Stimulated activated CD8-positive, alpha-beta memory T cell treated with anti-CD3 and anti-CD28 coated beads, Interleukin-15, amount 100 ng/mL, for 48 hours (primary cell): ENCODE data around the gene FAM234B.
"Not testable (repeated sequence)": the region's sequence is repeated elsewhere in the genome, so short reads cannot be mapped to it uniquely, and the experiment has no call there.

ENCODE experiments used
- DNase-seq, 2 donors: peaks; one replicate each; pipeline ENCODE4 v3.0.0-alpha.2; 2020; ENCODE audit warnings: low read depth in 2 of 2

The FAM234B gene

DNA sequence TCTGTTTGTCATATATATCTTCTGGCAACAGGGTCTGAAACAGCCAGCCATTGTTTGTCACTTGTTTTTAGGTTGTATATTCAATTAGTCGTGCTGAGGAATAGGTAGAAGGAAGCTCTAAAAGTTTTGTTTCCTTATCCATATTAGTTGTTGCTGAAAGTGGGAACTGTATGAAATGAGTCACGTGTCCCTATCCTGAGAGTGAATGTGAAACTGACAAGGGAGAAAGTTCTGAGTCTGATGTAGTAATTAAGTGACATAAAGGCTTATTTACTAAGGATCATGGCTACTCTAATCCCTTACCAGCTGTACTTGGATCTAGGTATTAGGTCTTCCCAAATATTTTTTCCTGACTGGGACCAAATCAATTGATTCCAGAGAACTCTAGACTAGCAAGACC, 16.4 kb downstream of the FAM234B start:
- no peak for DNase-seq

DNA sequence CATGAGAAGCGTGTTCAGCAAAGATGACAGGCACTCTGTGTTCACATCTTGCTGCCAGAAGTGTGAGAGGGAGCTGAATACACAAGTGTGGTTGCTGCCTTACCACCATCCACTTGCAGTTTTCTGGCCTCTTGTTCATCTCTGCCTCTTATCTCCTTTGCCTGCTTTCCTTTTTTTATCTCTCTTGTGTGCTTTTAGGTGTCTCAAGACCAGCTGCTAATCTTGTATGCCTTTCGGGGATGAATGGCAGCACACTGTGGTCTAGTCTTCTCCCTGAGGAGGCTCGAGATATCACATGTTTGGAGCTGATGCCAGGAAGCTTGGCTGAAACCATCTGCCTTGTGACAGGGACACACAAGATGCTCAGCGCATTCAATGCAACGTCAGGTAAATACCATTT, 17.2 kb downstream of the FAM234B start:
- no peak for DNase-seq

GRCh38 chr12:13062669-13063068, 18.5 kb downstream of the FAM234B start:
- DNase-seq = no peak

DNA sequence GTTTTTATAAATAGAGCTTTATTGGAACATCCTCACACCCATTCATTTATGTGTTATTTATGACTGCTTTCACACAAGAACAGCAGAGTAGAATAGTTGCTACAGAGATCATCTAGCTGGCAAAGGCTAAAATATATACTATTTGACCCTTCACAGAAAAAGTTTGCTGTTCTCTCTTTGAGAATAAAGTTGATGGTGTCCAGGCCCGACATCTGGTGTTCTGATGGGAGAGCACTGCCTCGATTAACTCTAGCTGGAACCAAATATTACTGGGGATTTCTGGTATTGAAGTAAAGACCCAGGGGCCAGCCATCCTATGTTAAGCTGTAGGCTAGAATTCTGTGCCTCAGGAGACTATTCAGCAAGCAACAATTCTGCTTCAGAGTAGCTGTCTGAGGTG, 21.8 kb downstream of the FAM234B start:
- no peak for DNase-seq

DNA sequence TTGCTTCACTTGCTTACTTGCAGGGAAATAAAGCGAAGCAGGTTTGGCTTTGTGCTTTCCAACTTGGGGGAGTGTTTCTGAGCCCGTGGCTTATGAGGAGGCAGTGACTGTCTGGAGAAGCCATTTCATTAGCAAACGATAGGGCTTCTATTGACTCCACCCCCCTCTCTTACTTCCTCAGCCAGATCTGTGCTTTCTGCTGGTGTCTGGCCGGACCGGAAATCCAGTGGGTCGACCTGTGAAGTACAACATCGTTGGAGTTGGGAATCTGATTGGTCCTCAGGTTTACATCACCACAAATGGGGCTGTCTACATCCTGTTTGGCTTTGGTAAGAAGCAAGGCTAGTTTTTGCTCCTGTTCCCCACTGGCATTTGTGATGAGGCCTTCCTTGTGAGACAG, 22.3 kb downstream of the FAM234B start:
- DNase-seq = no peak

- DNase-seq = no peak
Observed at GRCh38 chr12:13067322-13067721, 23.1 kb downstream of the FAM234B start.

GRCh38 chr12:13069380-13069779, 25.2 kb downstream of the FAM234B start:
- DNase-seq = no peak

DNA sequence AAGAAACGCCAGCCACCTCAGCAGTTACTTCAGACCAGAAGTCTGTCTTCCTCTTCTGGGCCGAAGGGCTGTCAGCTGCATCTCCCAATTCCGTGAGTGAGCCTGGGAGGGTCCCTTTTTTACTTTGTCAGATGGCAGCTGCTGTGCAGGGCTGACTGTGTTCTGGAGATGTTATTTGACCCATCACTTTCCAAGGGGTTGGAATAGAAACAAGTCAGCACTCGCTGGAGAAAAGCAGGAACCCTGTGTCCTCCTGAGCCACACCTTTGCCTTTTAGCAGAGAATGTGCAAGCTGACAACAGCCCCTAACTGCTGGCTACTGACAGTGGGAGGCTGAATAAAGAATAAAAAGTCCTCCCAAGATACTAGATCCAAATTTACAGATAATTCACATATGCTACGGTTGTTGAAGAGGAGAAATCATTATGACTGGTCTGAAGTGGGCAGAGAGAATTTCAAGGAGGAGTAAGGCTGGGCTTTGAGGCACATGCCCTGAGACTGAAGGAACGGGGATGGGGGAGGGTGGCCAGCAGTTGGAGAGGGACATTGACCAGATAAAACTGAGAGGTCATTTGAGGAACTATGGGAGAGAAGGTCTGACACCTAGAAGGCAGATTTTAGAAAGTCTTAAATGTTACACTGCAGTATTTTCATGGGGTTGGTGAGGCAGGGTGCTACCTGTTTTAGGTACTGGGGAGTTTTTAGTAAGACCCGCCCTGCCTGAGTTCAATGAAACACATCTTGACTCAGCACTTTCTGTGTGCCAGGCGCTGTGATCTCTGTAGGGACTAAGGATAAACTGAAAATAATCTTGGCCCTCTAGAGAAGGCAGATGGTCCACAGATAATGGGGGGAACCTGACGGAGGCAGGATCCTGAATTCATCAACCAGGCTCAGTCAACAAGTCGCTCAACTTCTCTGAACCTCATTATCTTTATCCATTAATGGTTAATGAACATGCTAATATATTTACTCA, 27.4 kb downstream of the FAM234B start:
- DNase-seq = no peak

- no peak for DNase-seq
Observed at GRCh38 chr12:13073173-13073572, 29.0 kb downstream of the FAM234B start.

DNA sequence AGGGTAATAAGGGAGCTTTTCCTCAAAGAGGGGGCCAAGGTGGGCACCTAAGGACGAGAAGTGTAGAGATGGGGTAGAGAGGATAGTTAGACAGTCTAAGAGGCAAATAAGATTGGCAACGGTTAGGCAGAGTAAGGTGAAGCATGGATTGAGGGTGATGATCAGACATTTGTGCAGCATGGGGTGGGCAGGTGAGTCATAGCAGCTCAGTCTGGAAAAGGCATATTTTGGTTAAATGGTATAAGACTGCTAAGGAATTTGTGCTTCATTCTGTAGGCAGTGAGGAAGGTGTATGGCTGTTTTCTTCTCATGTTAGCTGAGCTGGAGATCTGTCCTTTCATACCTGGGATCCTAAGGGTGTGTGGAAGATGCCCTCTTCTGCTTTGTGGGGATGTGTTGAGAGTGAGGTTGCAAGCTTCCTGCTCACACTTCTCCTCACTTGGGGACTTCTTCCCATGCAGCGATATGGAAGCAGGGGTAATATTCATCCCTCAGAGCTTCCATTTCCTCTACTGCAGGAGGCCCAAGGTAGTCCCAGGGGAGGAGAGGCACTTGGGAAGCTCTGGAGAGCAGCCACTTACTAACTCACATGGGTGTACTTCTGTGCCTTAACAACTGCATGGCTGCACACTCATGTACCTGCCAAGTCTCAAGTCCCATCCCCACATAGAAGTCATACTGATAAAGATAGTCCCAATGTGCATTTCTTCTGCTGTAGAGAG, 30.4 kb downstream of the FAM234B start:
- DNase-seq = no peak

- DNase-seq = no peak
Observed at GRCh38 chr12:13075118-13075480, 30.9 kb downstream of the FAM234B start.

- no peak for DNase-seq
Observed at GRCh38 chr12:13075786-13076570, 31.8 kb downstream of the FAM234B start.

DNA sequence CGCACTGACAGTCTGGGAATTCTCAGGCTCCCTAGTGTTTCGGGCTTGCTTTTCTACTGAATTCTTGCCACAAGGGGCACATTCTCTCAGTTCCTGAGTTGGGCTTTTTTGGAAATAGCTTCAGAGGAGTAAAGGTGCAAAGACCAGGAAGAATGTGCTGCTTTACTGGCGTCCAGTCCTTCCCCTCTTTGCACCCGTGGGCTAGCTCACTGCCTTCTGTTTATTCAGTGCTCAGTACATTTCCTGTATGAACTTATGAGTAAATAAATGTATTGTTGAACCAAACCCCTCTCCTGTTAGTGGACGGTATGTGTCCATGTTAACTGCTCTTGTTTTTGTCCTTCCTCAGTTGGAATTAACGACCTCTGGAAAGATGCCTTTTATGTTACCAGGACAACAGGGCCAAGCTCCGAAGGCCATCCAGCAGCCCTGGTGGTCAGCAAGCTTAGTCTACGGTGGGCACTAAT, 35.3 kb downstream of the FAM234B start:
- DNase-seq = no peak

DNA sequence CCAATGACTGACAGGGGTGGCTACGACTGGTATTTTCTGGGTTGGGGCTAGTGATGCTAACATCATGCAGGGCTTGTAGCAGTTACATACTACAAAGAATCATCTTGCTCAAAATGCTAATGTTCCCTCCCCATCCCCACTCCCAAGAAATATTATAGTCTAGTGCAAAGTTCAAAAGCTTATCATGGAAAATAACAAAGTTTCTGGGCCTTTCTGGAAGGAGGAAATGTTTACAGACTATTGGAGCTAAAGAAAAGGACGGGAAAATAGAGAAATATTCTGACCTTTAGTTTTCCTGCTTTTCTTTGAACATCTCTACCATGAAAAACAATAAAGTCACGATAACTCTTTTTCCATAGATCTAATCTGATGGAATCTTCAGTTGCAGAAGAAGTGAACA, 36.1 kb downstream of the FAM234B start:
- no peak for DNase-seq

DNA sequence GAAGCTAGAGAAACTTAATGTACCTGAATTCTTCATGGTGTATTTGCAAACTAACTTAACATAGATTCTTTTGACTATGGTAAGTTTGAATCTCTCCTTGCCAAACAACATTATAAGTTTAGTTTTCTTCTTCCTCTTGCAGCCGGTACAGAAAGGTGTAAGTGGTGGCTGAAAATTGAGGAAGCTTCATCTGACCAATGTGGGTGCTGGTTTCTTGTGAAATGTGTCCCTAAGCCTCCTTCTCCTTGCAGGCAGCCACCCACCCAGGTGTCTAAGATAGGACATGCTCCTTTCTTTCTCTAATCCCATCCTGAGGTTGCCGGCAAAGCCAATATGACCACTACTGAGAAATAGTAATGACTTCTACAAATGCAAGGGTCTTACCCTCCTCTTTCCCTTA, 38.7 kb downstream of the FAM234B start:
- DNase-seq = no peak

DNA sequence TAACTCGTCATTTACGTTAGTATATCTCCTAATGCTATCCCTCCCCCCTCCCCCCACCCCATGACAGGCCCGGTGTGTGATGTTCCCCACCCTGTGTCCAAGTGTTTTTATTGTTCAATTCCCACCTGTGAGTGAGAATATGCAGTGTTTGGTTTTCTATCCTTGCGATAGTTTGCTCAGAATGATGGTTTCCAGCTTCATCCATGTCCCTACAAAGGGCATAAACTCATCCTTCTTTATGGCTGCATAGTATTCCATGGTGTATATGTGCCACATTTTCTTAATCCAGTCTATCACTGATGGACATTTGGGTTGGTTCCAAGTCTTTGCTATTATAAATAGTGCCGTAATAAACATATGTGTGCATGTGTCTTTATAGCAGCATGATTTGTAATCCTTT, 39.5 kb downstream of the FAM234B start:
- not testable (repeated sequence) for DNase-seq

- no peak for DNase-seq
Observed at GRCh38 chr12:13084898-13085640, 40.9 kb downstream of the FAM234B start.

DNA sequence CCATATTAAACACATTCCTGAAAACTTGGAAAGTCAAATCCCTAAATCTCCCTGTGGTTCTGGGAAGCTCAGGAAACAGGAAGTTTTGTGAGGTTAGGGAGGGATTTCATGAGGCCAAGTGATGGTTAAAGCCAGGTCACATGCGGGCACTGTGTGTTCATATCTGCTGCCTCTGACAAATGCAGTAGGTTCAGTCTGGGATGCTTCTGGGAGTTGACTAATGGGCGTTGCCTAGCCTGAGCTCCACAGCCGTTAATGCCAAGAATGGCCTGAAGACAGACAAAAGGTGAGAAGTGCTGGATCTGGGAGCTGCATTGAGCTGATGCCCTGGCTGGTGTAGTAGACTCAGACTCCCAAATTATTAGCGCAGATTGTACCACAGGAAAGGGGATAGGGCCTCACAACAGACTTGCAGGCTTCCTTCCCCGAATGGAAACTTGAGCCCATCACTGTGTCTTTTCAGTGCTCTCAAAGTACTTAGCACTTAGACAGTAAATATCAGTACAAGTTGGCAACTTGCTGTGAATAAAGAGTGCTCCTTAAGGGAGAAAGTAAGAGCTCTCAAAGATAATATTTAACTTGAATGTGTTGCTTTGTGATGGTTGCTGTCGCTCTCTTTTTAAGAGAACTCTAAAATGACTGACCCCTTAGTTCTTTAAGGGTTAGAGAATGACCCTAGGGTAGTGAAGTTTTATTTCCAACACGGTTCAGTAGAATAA, 41.9 kb downstream of the FAM234B start:
- DNase-seq = no peak

DNA sequence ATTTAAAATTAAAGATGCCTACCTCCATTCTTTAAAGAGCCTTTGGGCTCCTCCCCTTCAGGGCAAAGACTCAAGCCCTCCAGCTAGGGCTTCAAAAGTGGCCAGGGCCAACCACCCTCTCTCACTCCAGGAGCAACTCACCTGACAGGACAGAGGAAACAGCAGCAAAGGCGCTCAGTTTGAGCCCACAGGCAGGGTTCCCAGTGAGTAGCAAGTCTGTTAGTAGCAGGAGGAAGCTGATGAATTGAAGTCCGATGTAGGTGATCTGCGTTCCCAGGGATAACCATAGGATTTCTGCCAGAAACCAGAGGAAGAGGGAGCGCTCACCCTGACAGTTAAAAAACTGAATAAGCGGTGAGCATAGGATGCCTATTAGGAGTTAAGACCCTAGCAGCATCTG, 43.6 kb downstream of the FAM234B start:
- DNase-seq = no peak

GRCh38 chr12:13088496-13088895, 44.3 kb downstream of the FAM234B start:
- DNase-seq = no peak

- no peak for DNase-seq
Observed at GRCh38 chr12:13090054-13090453, 45.9 kb downstream of the FAM234B start.
